Right lobe of liver (tissue), 6 donors: ENCODE results near the gene UBL7. TPM values are rescaled to one million over a fixed set of nuclear protein-coding genes. Genes with fewer than 3 reads are reported as not detected.
"Not testable (repeated sequence)": the region's sequence is repeated elsewhere in the genome, so short reads cannot be mapped to it uniquely, and the experiment has no call there.

Experiments used
- ATAC-seq, 4 donors: fragments of 200-7000 bp; cut with Tn5 transposase; one replicate each; pipeline ENCODE4 v1.9.1; 2020; ENCODE audit warnings: mild to moderate bottlenecking in 4 of 4, moderate library complexity in 4 of 4
- DNase-seq, 3 donors: peaks; one replicate each; pipeline ENCODE4 v3.0.0-alpha.2; 2020
- H3K27ac ChIP-seq, 3 donors: fragments of 200-600 bp; one replicate each; pipeline ENCODE4 v1.8.0; 2022
- H3K27me3 ChIP-seq, 2 donors: fragments of 200-600 bp; one replicate each; pipeline ENCODE4 v1.8.0; 2022
- H3K36me3 ChIP-seq, 4 donors: fragments of 200-600 bp; sonication (generic) in 1 of 4; one replicate each; pipeline versions ENCODE4 v1.5.1 to v1.8.0; 2017 to 2022; ENCODE audit warnings: control low read depth in 1 of 4
- H3K4me1 ChIP-seq, 4 donors: fragments of 200-600 bp; sonication (generic) in 1 of 4; one replicate each; pipeline versions ENCODE4 v1.5.1 to v1.8.0; 2017 to 2022; ENCODE audit warnings: control low read depth in 1 of 4
- H3K4me3 ChIP-seq, 3 donors: fragments of 200-600 bp; one replicate each; pipeline ENCODE4 v1.8.0; 2022
- H3K9me3 ChIP-seq, 4 donors: fragments of 200-600 bp; sonication (generic) in 1 of 4; one replicate each; pipeline versions ENCODE4 v1.5.1 to v1.8.0; 2017 to 2022; ENCODE audit warnings: control low read depth in 1 of 4
- CTCF ChIP-seq, 4 donors: fragments of 200-600 bp in 3 of 4; fragments of 450-650 bp in 1 of 4; IDR thresholded peaks; one replicate each; pipeline versions ENCODE4 v1.5.1 to v1.8.0; 2016 to 2022; ENCODE audit warnings: antibody characterized with exemption in 4 of 4, mild to moderate bottlenecking in 2 of 4
- POLR2A ChIP-seq: fragments of 450-650 bp; IDR thresholded peaks from one replicate; pipeline ENCODE4 v1.6.1; 2017; ENCODE audit warnings: antibody characterized with exemption, mild to moderate bottlenecking
- WGBS: methylation state at CpG from one replicate; pipeline ENCODE4 v1.1.6; 2018; ENCODE audit warnings: low coverage, low lambda C conversion rate; ENCODE audit not compliant: insufficient coverage; ENCODE audit errors: missing lambda C conversion rate; 5-methylcytosine and 5-hydroxymethylcytosine counted together
- intact Hi-C, 2 donors: fragments of 100-400 bp; cut with DNase I; formaldehyde crosslinking; loops; one replicate each; pipeline versions ENCODE4 v1.11.2 to v1.14.1; 2022
- total RNA-seq, 6 experiments: library from RNA; depleted of rRNA in 2 of 6; stranded (reverse); fragments of >200 nt in 2 of 6; fragmentation: NEBNext Ultra II Directional in 3 of 6; extraction: Animal tissue kit (Norgen Biotek cat#: 25700) in 3 of 6; gene quantifications; one replicate each; pipeline versions ENCODE4 v1.1.0 to v1.2.4, GENCODE V29; 2016 to 2023
- donor health status: DM: no; HTN: yes; CAD: no.
- donor health status: DM: no; HTN: no; CAD: no.
- donor health status: DM: no; HTN: no; CAD: no.
- donor health status: DM: no; HTN: yes; CAD: no.
- donor health status: DM: no; HTN: yes; CAD: no.

UBL7 gene
- total RNA-seq, 6 experiments from 2014 or later: 14.8 to 38.0 (median 17.3) TPM

GRCh38 chr15:74482661-74483060, 21.7 kb upstream of the UBL7 start:
- H3K9me3 ChIP-seq: no peaks in the 10 kb centered on the region
- DNase-seq (no peak), ATAC-seq (peak in 1 of 4 donors; percentile 25)
- no peak overlapping the region for H3K27ac ChIP-seq
- no peaks in the 10 kb centered on the region for H3K4me1 ChIP-seq
- intact Hi-C loops: loop anchor here in 1 of 2 donors (10.0 kb wide), 1 partner anchor 98 kb away; no protein-coding TSS in a partner anchor
- H3K4me3 ChIP-seq: no peak overlapping the region
- TF ChIP-seq CTCF (IDR thresholded peaks at IDR 0.05) (peak in 1 of 4 donors; percentile 6), POLR2A (no peak)
- no peaks in the 10 kb centered on the region for H3K36me3 ChIP-seq
- H3K27me3 ChIP-seq: no peaks in the 10 kb centered on the region
- 62% methylated on average over 3 of the region's 3 CpGs for WGBS

- not testable (repeated sequence) for H3K27ac ChIP-seq, H3K4me1 ChIP-seq, DNase-seq, H3K27me3 ChIP-seq, H3K4me3 ChIP-seq, H3K36me3 ChIP-seq, H3K9me3 ChIP-seq, ATAC-seq
- no CpG with 5 or more reads among the region's 27 CpGs for WGBS
- intact Hi-C loops: loop anchor here in 1 of 2 donors (10.0 kb wide), 1 partner anchor 96 kb away; no protein-coding TSS in a partner anchor
Observed at GRCh38 chr15:74480364-74480763, 19.4 kb upstream of the UBL7 start.

- ATAC-seq, DNase-seq, H3K4me1 ChIP-seq, intact Hi-C loops, H3K27me3 ChIP-seq, H3K36me3 ChIP-seq, H3K27ac ChIP-seq, H3K4me3 ChIP-seq, H3K9me3 ChIP-seq: not testable (repeated sequence)
- WGBS: 100% methylated on average over 5 of the region's 7 CpGs
Observed at GRCh38 chr15:74471621-74472020, 10.7 kb upstream of the UBL7 start.

- no peak for TF ChIP-seq CTCF (IDR thresholded peaks at IDR 0.05)
- no peak for TF ChIP-seq POLR2A
- WGBS: 88% methylated on average over 8 of the region's 12 CpGs
- DNase-seq (no peak), ATAC-seq (no peak)
- Histone ChIP-seq H3K9me3 (no peaks in the 10 kb centered on the region), H3K27ac (no peak overlapping the region), H3K4me1 (no peaks in the 10 kb centered on the region), H3K4me3 (no peak overlapping the region), H3K36me3 (no peaks in the 10 kb centered on the region), H3K27me3 (no peaks in the 10 kb centered on the region)
- intact Hi-C loops: no loop called here
Observed at GRCh38 chr15:74470631-74471395, 9.9 kb upstream of the UBL7 start.

GRCh38 chr15:74468341-74469032, 7.5 kb upstream of the UBL7 start:
- Histone ChIP-seq H3K4me3 (no peak overlapping the region), H3K27me3 (no peaks in the 10 kb centered on the region), H3K27ac (no peak overlapping the region), H3K36me3 (no peaks in the 10 kb centered on the region), H3K9me3 (no peaks in the 10 kb centered on the region), H3K4me1 (no peaks in the 10 kb centered on the region)
- WGBS: 89% methylated on average over 6 of the region's 6 CpGs
- no peak for ATAC-seq
- intact Hi-C loops: no loop called here
- no peak for DNase-seq
- no peak for TF ChIP-seq POLR2A
- TF ChIP-seq CTCF (IDR thresholded peaks at IDR 0.05): no peak
